IPS-NIHi7 (cell line): ENCODE measurements around the gene APBA2.

Experiments
- DNase-seq: peaks from one replicate; pipeline ENCODE4 v3.0.0; 2012; ENCODE audit warnings: mixed read lengths; ENCODE audit errors: extremely low spot score

APBA2 gene

GRCh38 chr15:29133791-29134190 is 248.0 kb downstream of the APBA2 start:
- no peak for DNase-seq

DNA sequence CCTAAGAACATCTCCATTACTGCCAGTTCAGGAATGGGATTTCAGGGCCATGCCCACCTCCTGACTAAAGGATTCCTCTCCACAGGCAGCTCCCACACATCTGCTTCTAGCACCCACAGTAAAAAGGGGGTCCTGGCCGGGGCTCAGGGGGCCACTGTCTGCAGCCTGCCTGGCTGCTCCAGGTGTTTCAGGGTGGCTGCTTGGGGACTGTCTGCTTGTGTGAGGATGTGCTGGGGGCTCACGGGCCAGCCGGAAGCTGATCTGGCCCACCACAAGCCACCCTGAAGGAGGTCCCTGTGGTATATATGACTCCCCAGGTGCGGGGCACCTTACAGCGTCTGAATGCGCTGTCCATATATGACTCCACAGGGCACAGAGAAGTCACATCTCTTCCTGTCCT is 248.5 kb downstream of the APBA2 start:
- DNase-seq: no peak

GRCh38 chr15:29134641-29135308 is 249.0 kb downstream of the APBA2 start:
- no peak for DNase-seq

DNA sequence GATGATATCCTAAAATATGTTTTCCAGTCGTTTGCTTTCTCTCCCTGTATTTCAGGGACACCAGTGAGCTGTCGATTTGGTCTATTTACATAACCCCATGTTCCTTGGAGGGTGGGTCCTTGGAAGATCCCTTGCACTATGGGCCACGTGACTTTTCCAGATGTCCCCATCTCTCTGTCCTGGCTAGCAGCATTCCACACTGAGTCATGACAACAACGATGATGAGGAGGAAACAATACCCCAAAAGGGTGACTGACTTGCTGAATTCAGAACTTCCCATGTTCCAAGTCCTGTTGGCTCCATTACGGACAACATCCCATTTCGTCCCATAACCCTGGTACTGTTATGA is 249.5 kb downstream of the APBA2 start:
- no peak for DNase-seq

DNA sequence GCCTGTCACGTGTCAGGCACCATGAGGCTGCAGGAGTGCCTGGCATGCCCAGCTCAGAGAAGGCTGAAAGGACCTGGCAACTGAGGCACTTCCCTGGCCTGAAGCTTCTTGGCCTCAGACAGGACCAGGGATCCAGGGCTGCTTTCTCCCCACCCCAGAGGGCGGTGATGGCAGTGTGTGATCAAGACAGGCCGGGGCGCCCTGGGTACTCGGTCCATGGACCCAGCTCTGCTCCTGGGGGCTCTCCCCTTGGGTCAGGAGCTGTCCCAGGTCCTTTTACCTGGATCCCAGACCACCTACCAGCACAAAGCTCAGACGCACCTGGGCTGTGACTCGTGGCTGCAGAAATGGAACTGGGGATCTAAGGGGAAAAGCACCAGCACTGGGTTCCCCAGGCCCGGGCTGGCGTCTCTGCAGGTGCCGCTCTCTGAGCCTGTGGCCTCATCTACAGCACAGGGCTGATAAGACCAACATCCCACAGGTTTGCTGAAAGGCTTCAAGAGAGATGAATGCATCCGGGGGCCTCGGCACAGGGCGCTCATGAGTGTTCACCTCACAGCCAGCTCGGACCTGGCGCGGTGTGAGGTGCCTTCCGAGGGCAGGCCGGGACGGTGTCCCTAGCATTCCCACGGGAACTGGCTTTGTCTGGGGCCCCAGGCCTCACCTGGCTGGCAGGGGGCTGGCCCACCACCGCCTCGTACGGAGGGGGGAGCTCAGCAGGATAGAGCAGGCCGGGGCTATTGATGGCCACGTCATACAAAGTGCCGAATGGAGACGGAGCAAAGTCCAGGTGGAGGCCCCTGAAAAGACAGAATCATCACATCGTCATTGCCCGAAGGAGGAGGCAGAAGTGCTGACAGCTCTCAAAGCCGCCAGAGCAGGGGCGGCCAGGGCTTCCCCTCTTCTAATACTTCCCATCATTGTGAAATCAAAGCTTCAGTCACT is 250.2 kb downstream of the APBA2 start:
- DNase-seq: no peak

- DNase-seq: no peak
Measured at GRCh38 chr15:29138260-29138659, 252.5 kb downstream of the APBA2 start.

GRCh38 chr15:29139072-29139471 is 253.3 kb downstream of the APBA2 start:
- DNase-seq: no peak

- DNase-seq: peak; percentile 96
Measured at GRCh38 chr15:29139540-29140459, 254.0 kb downstream of the APBA2 start.

GRCh38 chr15:29140475-29141307 is 254.9 kb downstream of the APBA2 start:
- no peak for DNase-seq

DNA sequence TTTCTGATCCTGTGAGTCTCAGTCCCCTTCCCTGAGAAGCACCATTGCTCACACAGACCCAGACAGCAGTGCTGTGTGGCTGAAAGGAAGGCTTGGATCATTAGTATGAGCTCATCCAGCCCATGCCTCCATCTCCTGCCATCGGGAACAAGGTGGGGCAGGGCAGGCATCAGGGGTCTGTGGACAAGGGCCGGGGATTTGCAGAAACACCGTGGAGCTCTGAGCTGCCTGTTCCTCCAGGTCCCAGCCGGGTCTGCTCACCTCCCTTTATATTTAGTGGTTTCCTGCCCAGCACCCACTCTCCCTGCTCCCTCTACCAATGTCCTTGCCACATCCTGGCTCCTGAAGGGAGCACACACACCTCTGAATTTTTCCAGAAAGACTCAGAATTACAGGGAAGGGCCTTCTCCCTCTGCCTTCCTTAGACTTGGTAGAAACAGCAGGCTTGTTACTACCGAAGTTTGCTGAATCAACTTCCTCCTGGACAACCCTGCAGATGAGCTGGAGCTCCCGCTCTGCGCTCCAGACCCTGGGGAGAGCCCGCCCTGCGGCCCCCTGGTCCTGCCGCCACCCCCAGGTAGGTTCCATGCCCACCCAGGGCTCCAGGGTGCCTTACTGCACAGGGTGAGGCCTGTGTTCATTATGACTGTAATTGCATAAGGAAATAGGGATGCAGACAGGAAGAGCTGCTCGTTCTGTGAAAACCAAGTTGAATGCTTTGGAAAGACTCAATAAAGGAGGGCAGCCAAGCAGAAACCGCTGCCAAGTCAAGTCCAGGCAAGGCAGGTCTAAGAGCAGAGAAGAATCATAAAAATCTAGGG is 255.7 kb downstream of the APBA2 start:
- no peak for DNase-seq

GRCh38 chr15:29142129-29142747 is 256.5 kb downstream of the APBA2 start:
- DNase-seq: no peak

GRCh38 chr15:29143293-29143692 is 257.5 kb downstream of the APBA2 start:
- DNase-seq: no peak

DNA sequence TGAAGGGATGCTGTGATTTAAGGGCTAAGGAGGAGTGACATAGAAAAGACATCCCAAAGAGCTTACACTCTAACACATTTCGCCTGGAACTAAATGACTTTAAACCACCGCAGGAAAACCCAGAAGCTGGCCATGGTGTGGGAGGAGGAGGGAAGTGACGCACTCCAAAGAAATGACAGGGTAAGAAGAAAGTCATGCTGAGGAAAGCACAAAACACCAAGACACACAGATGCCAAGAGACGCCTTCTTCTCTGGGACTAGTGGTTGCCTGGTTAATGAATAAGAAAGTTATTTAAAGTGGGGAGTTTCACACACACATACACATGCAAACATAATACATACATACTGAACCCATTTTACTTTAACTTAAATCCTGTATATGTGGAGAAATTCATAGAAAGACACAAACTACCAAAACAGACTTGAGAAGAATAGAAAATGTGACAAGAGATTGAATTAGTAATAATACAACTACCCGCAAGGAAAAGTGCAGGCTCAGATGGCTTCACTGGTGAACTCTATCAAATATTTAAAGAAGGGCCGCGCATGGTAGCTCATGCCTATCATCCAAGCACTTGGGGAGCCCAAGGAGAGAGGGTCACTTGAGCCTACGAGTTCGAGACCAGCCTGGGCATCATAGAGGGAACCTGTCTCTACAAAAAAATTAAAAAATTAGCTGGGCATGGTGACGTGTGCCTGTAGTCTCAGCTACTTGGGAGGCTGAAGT is 258.3 kb downstream of the APBA2 start:
- DNase-seq: no peak

DNA sequence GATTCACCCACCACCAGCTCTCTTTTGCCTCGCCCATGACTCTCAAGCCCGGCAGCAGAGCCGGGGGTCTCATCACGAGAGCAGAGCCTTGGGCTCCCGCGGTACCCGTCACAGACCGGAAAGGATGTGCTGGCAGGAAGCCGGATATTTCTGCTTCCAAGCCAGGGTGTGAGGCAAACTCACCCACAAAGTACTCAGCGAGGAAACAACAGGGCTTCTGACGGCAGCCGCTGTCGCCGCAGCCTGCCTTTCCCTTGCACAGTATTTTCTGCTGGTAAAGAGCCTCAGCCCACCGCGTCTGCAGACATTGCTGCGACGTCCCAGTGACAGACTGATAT is 263.9 kb downstream of the APBA2 start:
- DNase-seq: no peak

DNA sequence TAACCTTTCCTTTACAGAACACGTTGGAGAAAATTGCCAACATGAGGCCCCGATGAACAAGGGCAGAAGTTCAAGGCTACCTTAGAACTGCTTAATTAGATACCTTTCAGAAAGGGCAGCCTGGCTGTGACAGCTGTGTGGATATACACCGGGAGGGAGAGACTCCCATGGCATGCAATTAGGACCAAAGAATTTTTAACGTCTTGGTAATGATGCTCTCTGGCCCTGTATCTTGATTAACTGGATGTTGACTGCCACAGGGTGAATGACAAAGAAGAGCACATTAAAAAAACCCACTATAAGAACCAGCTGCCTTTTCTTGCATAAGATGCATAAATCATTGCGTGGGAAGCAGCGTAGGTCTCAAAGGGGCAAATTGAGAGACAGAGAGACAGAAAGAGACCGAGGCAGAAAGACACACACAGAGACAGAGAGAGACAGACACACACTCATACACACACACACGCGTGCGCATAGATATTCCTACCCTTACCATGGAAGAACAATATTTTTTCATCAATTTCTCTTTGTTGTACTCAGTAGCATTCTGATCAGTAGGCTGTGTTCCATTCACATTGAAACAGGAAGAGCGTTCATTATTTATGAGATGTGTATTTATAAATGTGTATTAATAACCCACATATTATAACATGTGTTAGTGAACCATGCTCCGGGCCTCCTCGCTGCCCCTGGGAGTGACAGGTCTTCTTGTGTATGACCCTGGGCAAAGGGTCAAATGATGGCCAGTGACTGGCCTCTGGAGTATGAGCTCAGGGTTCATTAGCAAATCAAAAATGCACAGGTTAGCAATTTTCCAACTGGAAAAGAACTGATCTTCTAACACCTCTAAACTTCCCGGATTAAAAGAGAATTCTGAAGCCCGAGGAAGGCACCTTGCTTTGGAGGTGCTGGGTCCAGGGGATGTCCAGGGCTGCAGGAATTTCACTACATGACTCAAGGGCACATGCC is 265.0 kb downstream of the APBA2 start:
- no peak for DNase-seq

- no peak for DNase-seq
Measured at GRCh38 chr15:29151484-29151857, 265.7 kb downstream of the APBA2 start.

- no peak for DNase-seq
Measured at GRCh38 chr15:29156521-29156920, 270.7 kb downstream of the APBA2 start.

- DNase-seq: no peak
Measured at GRCh38 chr15:29159771-29160455, 274.1 kb downstream of the APBA2 start.
